HepG2 (cell line): Measurements from ENCODE around the gene EIF3A. TPM values are rescaled to one million over a fixed set of nuclear protein-coding genes. Genes with fewer than 3 reads are reported as not detected.

ENCODE experiments used
- ATAC-seq: fragments of 200-7000 bp; cut with Tn5 transposase; 3 replicates; pipeline ENCODE4 v1.9.1; 2020; ENCODE audit warnings: mild to moderate bottlenecking, moderate library complexity
- BruUV-seq: library from RNA; stranded (reverse); fragments of 400-500 nt; replicated peaks from 2 replicates; lab custom pipeline; 2021; lab: Mats Ljungman, UMichigan
- CTCF ChIA-PET: fragments of 300-600 bp; formaldehyde crosslinking; extraction: SDS; loops from one replicate; lab custom pipeline; 2021; ENCODE audit warnings: low total read pairs, inconsistent platforms, low intra/inter-chr PET ratio; lab: Yijun Ruan, JAX
- POLR2A ChIA-PET: fragments of 350-600 bp; sonication (Branson Sonifier 250); formaldehyde crosslinking; loops from one replicate; lab custom pipeline; 2020; ENCODE audit warnings: antibody characterized with exemption, inconsistent platforms; lab: Yijun Ruan, JAX
- DNase-seq: peaks from one replicate; pipeline ENCODE4 v3.0.0-alpha.2; 2015; ENCODE audit warnings: low spot score
- FAIRE-seq: peaks from 3 replicates; lab custom pipeline; 2011; peaks lifted over from hg19 to GRCh38; lab: Jason Lieb, UNC
- H2AFZ ChIP-seq: one replicate; pipeline ENCODE4 v1.6.1; 2011; ENCODE audit warnings: low read length, inconsistent platforms
- H3K27ac ChIP-seq: fragments of 300-600 bp; 3 replicates; pipeline ENCODE4 v1.8.0; 2011; ENCODE audit warnings: mixed run types, mild to moderate bottlenecking, mixed read lengths, low read length, inconsistent platforms; ENCODE audit not compliant: insufficient read depth; ENCODE audit errors: extremely low read length
- H3K27me3 ChIP-seq, 2 experiments: fragments of 200-600 bp in 1 of 2; 2 replicates in 1 of 2; 3 replicates in 1 of 2; pipeline versions ENCODE4 v1.6.0 to v1.8.0; 2011; ENCODE audit warnings: low read length in 2 of 2, mild to moderate bottlenecking in 2 of 2, moderate library complexity in 2 of 2, inconsistent platforms in 1 of 2; ENCODE audit not compliant: insufficient read depth in 2 of 2, control insufficient read depth in 1 of 2
- H3K36me3 ChIP-seq, 2 experiments: fragments of 200-600 bp in 1 of 2; replicated peaks in 1 of 2; 2 replicates in 1 of 2; 3 replicates in 1 of 2; pipeline versions ENCODE4 v1.5.1 to v1.8.0; 2011; ENCODE audit warnings: low read length in 2 of 2, inconsistent platforms in 1 of 2; ENCODE audit not compliant: insufficient read depth in 2 of 2, control insufficient read depth in 1 of 2
- H3K4me1 ChIP-seq: 2 replicates; pipeline ENCODE4 v1.5.1; 2012; ENCODE audit warnings: low read length, inconsistent platforms; ENCODE audit not compliant: insufficient read depth
- H3K4me2 ChIP-seq: 2 replicates; pipeline ENCODE4 v1.6.0; 2011; ENCODE audit warnings: low read depth, low read length, inconsistent platforms
- H3K4me3 ChIP-seq, 3 experiments: fragments of 200-600 bp in 1 of 3; sonication (generic), shearing (Covaris generic) in 1 of 3; replicated peaks in 1 of 3; 2 replicates each; pipeline ENCODE4 v1.5.1; 2011 to 2016; ENCODE audit warnings: low read length in 3 of 3, inconsistent platforms in 2 of 3, low read depth in 2 of 3, mild to moderate bottlenecking in 2 of 3, control low read depth in 1 of 3, mixed read lengths in 1 of 3; ENCODE audit not compliant: insufficient read depth in 1 of 3
- H3K79me2 ChIP-seq: one replicate; pipeline ENCODE4 v1.6.1; 2011; ENCODE audit warnings: low read length, inconsistent platforms; ENCODE audit not compliant: insufficient read depth
- H3K9ac ChIP-seq: 2 replicates; pipeline ENCODE4 v1.6.0; 2011; ENCODE audit warnings: mild to moderate bottlenecking, low read depth, low read length, inconsistent platforms; ENCODE audit not compliant: insufficient read depth
- H3K9me3 ChIP-seq: 2 replicates; pipeline ENCODE4 v1.5.1; 2012; ENCODE audit warnings: mild to moderate bottlenecking, low read length
- H4K20me1 ChIP-seq: 2 replicates; pipeline ENCODE4 v1.6.0; 2011; ENCODE audit warnings: inconsistent platforms, mild to moderate bottlenecking, low read length, moderate library complexity; ENCODE audit not compliant: insufficient read depth
- ATF5 ChIP-seq: sonication (generic); formaldehyde crosslinking; IDR thresholded peaks from 2 replicates; pipeline ENCODE4 v1.4.0; 2020; ENCODE audit warnings: mild to moderate bottlenecking, low read depth, missing genetic modification reagents
- CREB1 ChIP-seq, 2 experiments: fragments of 450-650 bp in 1 of 2; IDR thresholded peaks; 2 replicates each; pipeline ENCODE4 v1.6.1; 2016 to 2017; ENCODE audit warnings: control low read depth in 1 of 2, mild to moderate bottlenecking in 1 of 2, missing compliant biosample characterization in 1 of 2, missing genetic modification characterization in 1 of 2
- FIP1L1 ChIP-seq: fragments of 200-400 bp; formaldehyde crosslinking; IDR thresholded peaks from 2 replicates; pipeline ENCODE4 v1.6.1; 2018; ENCODE audit warnings: low read depth, mild to moderate bottlenecking, low read length, moderate library complexity, borderline replicate concordance; ENCODE audit not compliant: insufficient read depth
- FOXO1 ChIP-seq: sonication (generic); formaldehyde crosslinking; IDR thresholded peaks from 2 replicates; pipeline ENCODE4 v1.4.0; 2020; ENCODE audit warnings: missing genetic modification reagents
- HHEX ChIP-seq: IDR thresholded peaks from 2 replicates; pipeline ENCODE4 v1.6.1; 2016; ENCODE audit warnings: control low read depth
- NFKB2 ChIP-seq: sonication (generic); formaldehyde crosslinking; IDR thresholded peaks from 2 replicates; pipeline ENCODE4 v1.4.0; 2020; ENCODE audit warnings: missing genetic modification reagents, borderline replicate concordance
- POLR2A ChIP-seq, 2 experiments: IDR thresholded peaks; 2 replicates each; pipeline ENCODE4 v1.6.1; 2011; ENCODE audit warnings: low read depth in 2 of 2, low read length in 2 of 2, mild to moderate bottlenecking in 1 of 2, moderate library complexity in 1 of 2; ENCODE audit not compliant: insufficient read depth in 1 of 2
- SIN3A ChIP-seq: IDR thresholded peaks from 2 replicates; pipeline ENCODE4 v1.6.1; 2011; ENCODE audit warnings: low read depth, mild to moderate bottlenecking, control low read depth, low read length, borderline replicate concordance
- SMARCC2 ChIP-seq: fragments of 450-650 bp; IDR thresholded peaks from 2 replicates; pipeline ENCODE4 v1.6.1; 2017; ENCODE audit warnings: antibody characterized with exemption, mild to moderate bottlenecking
- STAG1 ChIP-seq: sonication (generic); formaldehyde crosslinking; IDR thresholded peaks from 2 replicates; pipeline ENCODE4 v1.4.0; 2020; ENCODE audit warnings: missing genetic modification reagents
- TSC22D2 ChIP-seq: sonication (generic); formaldehyde crosslinking; IDR thresholded peaks from 2 replicates; pipeline ENCODE4 v1.5.1; 2020; ENCODE audit warnings: missing genetic modification reagents, mild to moderate bottlenecking, borderline replicate concordance
- ZBTB33 ChIP-seq: sonication (generic); formaldehyde crosslinking; IDR thresholded peaks from 2 replicates; pipeline ENCODE4 v1.4.0; 2020; ENCODE audit warnings: missing genetic modification reagents
- ZNF232 ChIP-seq: sonication (generic); formaldehyde crosslinking; IDR thresholded peaks from 2 replicates; pipeline ENCODE4 v1.4.0; 2020; ENCODE audit warnings: missing genetic modification reagents, borderline replicate concordance
- ZNF430 ChIP-seq: sonication (generic); formaldehyde crosslinking; IDR thresholded peaks from 2 replicates; pipeline ENCODE4 v1.9.0; 2021; ENCODE audit warnings: mild to moderate bottlenecking, missing genetic modification reagents
- ZNF441 ChIP-seq: sonication (generic); formaldehyde crosslinking; IDR thresholded peaks from 2 replicates; pipeline ENCODE4 v1.7.0; 2021; ENCODE audit warnings: missing genetic modification reagents, borderline replicate concordance
- ZNF761 ChIP-seq: sonication (generic); formaldehyde crosslinking; conservative IDR thresholded peaks from 2 replicates; pipeline ENCODE4 v1.4.0; 2020; ENCODE audit warnings: mild to moderate bottlenecking, missing genetic modification reagents
- WGBS: methylation state at CpG from one replicate; pipeline ENCODE4 v1.1.6; 2017; ENCODE audit warnings: low lambda C conversion rate; 5-methylcytosine and 5-hydroxymethylcytosine counted together
- in situ Hi-C: cut with HindIII; loops from 2 replicates; pipeline ENCODE4 v1.10.0; 2017; ENCODE audit warnings: low pct_unique_long_range_greater_than_20kb; ENCODE audit not compliant: extremely low pct_ligation_motif_present
- intact Hi-C: fragments of 100-400 bp; cut with micrococcal nuclease; formaldehyde crosslinking; loops from one replicate; pipeline ENCODE4 v1.10.0; 2022; ENCODE audit not compliant: unreplicated experiment
- polyA plus RNA-seq, 8 experiments: library from polyadenylated mRNA; depleted of rRNA in 3 of 8; stranded (reverse) in 7 of 8; unstranded in 1 of 8; fragments of >200 nt; fragmentation: Illumina TruSeq in 4 of 8; extraction: Trizol in 4 of 8; gene quantifications; 2 replicates each; pipeline versions ENCODE4 v1.2.1 to v1.2.3, GENCODE V29; 2011 to 2016; ENCODE audit warnings: low read depth in 4 of 8, missing spikeins in 1 of 8, mixed read lengths in 1 of 8; ENCODE audit not compliant: insufficient read depth in 1 of 8
- total RNA-seq, 5 experiments: library from RNA; depleted of rRNA; stranded (reverse); fragments of >200 nt; fragmentation: Illumina TruSeq; extraction: Trizol; gene quantifications; 2 replicates each; pipeline ENCODE4 v1.2.3, GENCODE V29; 2016; ENCODE audit warnings: low read depth in 1 of 5
- TF ChIP-seq, protein P1 (sequence below): sonication (generic); formaldehyde crosslinking; IDR thresholded peaks from 2 replicates; pipeline ENCODE4 v1.4.0; 2020; ENCODE audit warnings: missing genetic modification reagents, borderline replicate concordance

The EIF3A gene
- total and polyA plus RNA-seq, 2 of the 13 experiments (the other 11 are each of a cell fraction or from before 2014, with no cell fraction given) = 25.6 to 117 TPM

GRCh38 chr10:119023553-119023868, 57.1 kb downstream of the EIF3A start:
- ATAC-seq (no peak), DNase-seq (no peak), FAIRE-seq (no peak)
- intact Hi-C loops (loop anchor here (10.0 kb wide), 1 partner anchor 269 kb away; the partner anchor contains the start of gene CACUL1), in situ Hi-C loops (no loop called here)
- Histone ChIP-seq H3K79me2 (no peaks in the 10 kb centered on the region), H4K20me1 (no peaks in the 10 kb centered on the region), H3K4me3 (no peak overlapping the region), H3K4me1 (peaks cover 52% of the 10 kb centered on the region), H3K9me3 (no peaks in the 10 kb centered on the region), H3K36me3 (no peaks in the 10 kb centered on the region), H2AFZ (no peak overlapping the region), H3K4me2 (no peak overlapping the region), H3K27me3 (peaks cover 6 to 55% of the 10 kb centered on the region in 2 experiments; a peak in 4 of 5 replicates), H3K9ac (no peak overlapping the region), H3K27ac (no peak overlapping the region)
- ChIA-PET POLR2A (interaction anchor here (0.6 kb wide), 1 partner anchor 107 kb away, joined by 3 read pairs; no protein-coding TSS in a partner anchor), CTCF (no interaction called here)
- 9% methylated on average over 8 of the region's 8 CpGs for WGBS
- BruUV-seq = no TSS peak
- TF ChIP-seq ZNF232 = no peak
- TF ChIP-seq, protein P1, sequence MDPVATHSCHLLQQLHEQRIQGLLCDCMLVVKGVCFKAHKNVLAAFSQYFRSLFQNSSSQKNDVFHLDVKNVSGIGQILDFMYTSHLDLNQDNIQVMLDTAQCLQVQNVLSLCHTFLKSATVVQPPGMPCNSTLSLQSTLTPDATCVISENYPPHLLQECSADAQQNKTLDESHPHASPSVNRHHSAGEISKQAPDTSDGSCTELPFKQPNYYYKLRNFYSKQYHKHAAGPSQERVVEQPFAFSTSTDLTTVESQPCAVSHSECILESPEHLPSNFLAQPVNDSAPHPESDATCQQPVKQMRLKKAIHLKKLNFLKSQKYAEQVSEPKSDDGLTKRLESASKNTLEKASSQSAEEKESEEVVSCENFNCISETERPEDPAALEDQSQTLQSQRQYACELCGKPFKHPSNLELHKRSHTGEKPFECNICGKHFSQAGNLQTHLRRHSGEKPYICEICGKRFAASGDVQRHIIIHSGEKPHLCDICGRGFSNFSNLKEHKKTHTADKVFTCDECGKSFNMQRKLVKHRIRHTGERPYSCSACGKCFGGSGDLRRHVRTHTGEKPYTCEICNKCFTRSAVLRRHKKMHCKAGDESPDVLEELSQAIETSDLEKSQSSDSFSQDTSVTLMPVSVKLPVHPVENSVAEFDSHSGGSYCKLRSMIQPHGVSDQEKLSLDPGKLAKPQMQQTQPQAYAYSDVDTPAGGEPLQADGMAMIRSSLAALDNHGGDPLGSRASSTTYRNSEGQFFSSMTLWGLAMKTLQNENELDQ (CRISPR knock-in tag) = no peak
- TF ChIP-seq ZNF430 (CRISPR knock-in tag) = no peak
- TF ChIP-seq NFKB2 (CRISPR knock-in tag) = no peak
- TF ChIP-seq ATF5 (CRISPR knock-in tag) = no peak
- TF ChIP-seq POLR2A (IDR thresholded peaks at IDR 0.05; ENCODE audit: insufficient read depth in 1 of 2, low read depth in 2 of 2, low read length in 2 of 2) = no peak
- TF ChIP-seq CREB1 (IDR thresholded peaks at IDR 0.05) = no peak
- TF ChIP-seq CREB1 (CRISPR knock-in tag; IDR thresholded peaks at IDR 0.05) = no peak
- no peak for TF ChIP-seq TSC22D2 (CRISPR knock-in tag)
- no peak for TF ChIP-seq HHEX (CRISPR knock-in tag)
- TF ChIP-seq SIN3A = no peak
- TF ChIP-seq ZNF761 (CRISPR knock-in tag) = no peak
- TF ChIP-seq ZBTB33 = no peak
- TF ChIP-seq STAG1 = no peak
- no peak for TF ChIP-seq FIP1L1
- no peak for TF ChIP-seq SMARCC2
- TF ChIP-seq ZNF441 (CRISPR knock-in tag) = no peak
- no peak for TF ChIP-seq FOXO1 (CRISPR knock-in tag)
